ENCODE data around the gene COMMD9.

DNA sequence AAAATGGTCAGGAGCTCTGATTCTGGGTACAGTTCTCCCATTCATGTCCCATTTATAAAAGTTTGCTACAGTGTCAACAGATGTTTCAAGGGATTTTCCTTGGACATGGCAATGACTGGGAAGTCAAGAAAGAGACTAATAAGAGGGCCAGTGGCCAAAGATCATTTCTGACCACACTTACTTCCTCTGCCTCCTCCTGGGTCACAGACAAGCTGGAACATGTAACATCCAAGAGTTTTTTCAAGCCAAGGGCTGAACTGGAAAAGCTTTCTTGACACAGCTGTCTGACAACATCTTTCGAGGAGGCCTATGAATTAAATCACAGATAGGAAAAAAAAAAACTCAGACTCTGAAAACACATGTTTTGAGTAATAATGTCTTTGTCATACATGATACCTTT lies 8.7 kb downstream of the COMMD9 start:
- TF ChIP-seq EZH2phosphoT487 (IDR thresholded peaks at IDR 0.05; ENCODE audit: borderline replicate concordance): no peak
- TF ChIP-seq, protein P1, sequence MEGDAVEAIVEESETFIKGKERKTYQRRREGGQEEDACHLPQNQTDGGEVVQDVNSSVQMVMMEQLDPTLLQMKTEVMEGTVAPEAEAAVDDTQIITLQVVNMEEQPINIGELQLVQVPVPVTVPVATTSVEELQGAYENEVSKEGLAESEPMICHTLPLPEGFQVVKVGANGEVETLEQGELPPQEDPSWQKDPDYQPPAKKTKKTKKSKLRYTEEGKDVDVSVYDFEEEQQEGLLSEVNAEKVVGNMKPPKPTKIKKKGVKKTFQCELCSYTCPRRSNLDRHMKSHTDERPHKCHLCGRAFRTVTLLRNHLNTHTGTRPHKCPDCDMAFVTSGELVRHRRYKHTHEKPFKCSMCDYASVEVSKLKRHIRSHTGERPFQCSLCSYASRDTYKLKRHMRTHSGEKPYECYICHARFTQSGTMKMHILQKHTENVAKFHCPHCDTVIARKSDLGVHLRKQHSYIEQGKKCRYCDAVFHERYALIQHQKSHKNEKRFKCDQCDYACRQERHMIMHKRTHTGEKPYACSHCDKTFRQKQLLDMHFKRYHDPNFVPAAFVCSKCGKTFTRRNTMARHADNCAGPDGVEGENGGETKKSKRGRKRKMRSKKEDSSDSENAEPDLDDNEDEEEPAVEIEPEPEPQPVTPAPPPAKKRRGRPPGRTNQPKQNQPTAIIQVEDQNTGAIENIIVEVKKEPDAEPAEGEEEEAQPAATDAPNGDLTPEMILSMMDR (conservative IDR thresholded peaks at IDR 0.05; ENCODE audit: low read length): no peak
